Measurements from ENCODE around the gene SERPINE1.

GRCh38 chr7:101156277-101156676 lies 29.4 kb downstream of the SERPINE1 start:
- TF ChIP-seq EP300 (IDR thresholded peaks at IDR 0.05; ENCODE audit: borderline replicate concordance) = no peak
- TF ChIP-seq CEBPB (IDR thresholded peaks at IDR 0.05) = no peak
- no peak for TF ChIP-seq YY1 (IDR thresholded peaks at IDR 0.05; ENCODE audit: low read depth)
- no peak for TF ChIP-seq TAF1 (IDR thresholded peaks at IDR 0.05; ENCODE audit: low read depth)
